ENCODE measurements around the gene TAC1. TPM values are rescaled to one million over a fixed set of nuclear protein-coding genes. Genes with fewer than 3 reads are reported as not detected.
"Not testable (repeated sequence)": the region's sequence is repeated elsewhere in the genome, so short reads cannot be mapped to it uniquely, and the experiment has no call there.

TAC1 gene
- total RNA-seq, 1 donor from 2014 or later = not detected

GRCh38 chr7:97772045-97772901 lies 40.4 kb downstream of the TAC1 start:
- no peak for DNase-seq (ENCODE audit: low read depth, low spot score)
- Mint-ChIP-seq H3K36me3 (ENCODE audit: low read depth) (no peaks in the 10 kb centered on the region), H3K27ac (ENCODE audit: unreplicated experiment) (no peak overlapping the region), H3K27me3 (ENCODE audit: low read depth) (peaks cover 13% of the 10 kb centered on the region), H3K4me1 (no peaks in the 10 kb centered on the region), H3K9me3 (no peaks in the 10 kb centered on the region), H3K4me3 (no peak overlapping the region)
- TF ChIP-seq CTCF (conservative IDR thresholded peaks at IDR 0.05) = no peak

GRCh38 chr7:97786398-97786797 lies 54.5 kb downstream of the TAC1 start:
- H3K4me1 Mint-ChIP-seq; H3K27ac Mint-ChIP-seq (ENCODE audit: unreplicated experiment); H3K4me3 Mint-ChIP-seq; H3K9me3 Mint-ChIP-seq; DNase-seq (ENCODE audit: low read depth, low spot score); H3K36me3 Mint-ChIP-seq (ENCODE audit: low read depth); H3K27me3 Mint-ChIP-seq (ENCODE audit: low read depth): not testable (repeated sequence)

Other genes starting within 250 kb of the TAC1 start
- 54.6 and 63.0 TPM in 2 replicates for gene ASNS, start 140.3 kb downstream of the TAC1 start, total RNA-seq